ENCODE results near the gene HECA. TPM values are rescaled to one million over a fixed set of nuclear protein-coding genes. Genes with fewer than 3 reads are reported as not detected.
A peak's percentile ranks its signal among the peaks of the same experiment; 100 is the strongest.
"Not testable (repeated sequence)": the region's sequence is repeated elsewhere in the genome, so short reads cannot be mapped to it uniquely, and the experiment has no call there.

Gene HECA
- polyA plus RNA-seq, 6 donors from 2014 or later: 4.0 to 6.2 (median 4.6) TPM

- ATAC-seq (ENCODE audit: low read depth in 2 of 2) (no peak), DNase-seq (no peak)
- H3K4me1 Mint-ChIP-seq: peaks cover 57 to 77% (median 73%) of the 10 kb centered on the region in 3 donors
- H3K36me3 Mint-ChIP-seq: peaks cover 11 to 14% of the 10 kb centered on the region in 2 donors
- no peak overlapping the region for H3K4me3 Mint-ChIP-seq
- H3K27ac Mint-ChIP-seq: peak overlapping the region in 1 of 6 donors; percentile 36
- H3K27me3 Mint-ChIP-seq: no peaks in the 10 kb centered on the region
- no peaks in the 10 kb centered on the region for H3K9me3 Mint-ChIP-seq
Observed at GRCh38 chr6:139156102-139156501, 21.2 kb downstream of the HECA start.

- Mint-ChIP-seq H3K27ac (peak overlapping the region in 4 of 6 donors; percentile 19 to 92 (median 40)), H3K36me3 (peaks cover 11 to 14% of the 10 kb centered on the region in 2 donors), H3K27me3 (no peaks in the 10 kb centered on the region), H3K4me3 (no peak overlapping the region), H3K4me1 (peaks cover 60 to 77% (median 73%) of the 10 kb centered on the region in 3 donors), H3K9me3 (no peaks in the 10 kb centered on the region)
- DNase-seq (no peak), ATAC-seq (ENCODE audit: low read depth in 2 of 2) (no peak)
Observed at GRCh38 chr6:139156551-139156950, 21.7 kb downstream of the HECA start.

DNA sequence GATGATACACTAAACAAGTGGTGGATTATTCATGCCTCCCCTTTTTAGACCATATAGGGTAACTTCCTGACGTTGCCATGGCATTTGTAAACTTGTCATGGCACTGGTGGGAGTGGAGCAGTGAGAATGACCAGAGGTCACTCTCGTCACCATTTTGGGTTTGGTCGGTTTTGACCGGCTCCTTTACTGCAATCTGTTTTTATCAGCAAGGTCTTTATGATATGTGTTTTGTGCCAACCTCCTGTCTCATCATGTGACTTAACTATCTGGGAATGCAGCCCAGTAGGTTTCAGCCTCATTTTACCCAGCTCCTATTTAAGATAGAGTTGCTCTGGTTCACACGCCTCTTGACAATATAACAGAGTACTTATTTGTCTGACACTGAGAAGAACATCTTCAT is 22.2 kb downstream of the HECA start:
- peaks cover 60 to 77% (median 73%) of the 10 kb centered on the region in 3 donors for H3K4me1 Mint-ChIP-seq
- H3K4me3 Mint-ChIP-seq; DNase-seq; H3K27me3 Mint-ChIP-seq; H3K9me3 Mint-ChIP-seq; ATAC-seq (ENCODE audit: low read depth in 2 of 2): not testable (repeated sequence)
- H3K36me3 Mint-ChIP-seq: peaks cover 11 to 14% of the 10 kb centered on the region in 2 donors
- peak overlapping the region in 4 of 6 donors; percentile 20 to 84 (median 58) for H3K27ac Mint-ChIP-seq

GRCh38 chr6:139159016-139159415 is 24.1 kb downstream of the HECA start:
- Mint-ChIP-seq H3K27me3 (no peaks in the 10 kb centered on the region), H3K9me3 (no peaks in the 10 kb centered on the region), H3K4me1 (peaks cover 67 to 85% (median 83%) of the 10 kb centered on the region in 3 donors), H3K36me3 (peaks cover 16 to 19% of the 10 kb centered on the region in 2 donors), H3K27ac (peak overlapping the region in 4 of 6 donors; percentile 3 to 88 (median 70)), H3K4me3 (no peak overlapping the region)
- no peak for DNase-seq
- no peak for ATAC-seq (ENCODE audit: low read depth in 2 of 2)

DNA sequence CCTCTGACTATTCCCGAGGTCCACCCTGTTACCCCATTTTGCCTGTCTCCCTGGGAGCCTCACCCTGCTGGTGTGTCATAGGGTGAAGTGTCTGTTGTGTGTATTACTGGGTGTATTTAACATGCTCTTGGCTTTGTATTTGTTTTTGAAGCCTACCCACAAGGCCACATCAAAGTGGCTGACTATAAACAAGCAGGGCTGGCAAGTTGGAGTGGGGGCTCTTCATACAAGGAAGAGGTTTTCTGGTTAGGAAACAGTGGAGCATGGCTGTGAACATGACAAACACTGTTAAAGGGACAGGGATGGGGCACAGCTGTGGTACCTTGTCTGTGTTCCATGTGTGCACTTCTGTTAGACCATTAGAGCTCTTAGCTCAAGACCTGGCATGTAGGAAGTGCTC is 26.3 kb downstream of the HECA start:
- DNase-seq: no peak
- no peaks in the 10 kb centered on the region for H3K9me3 Mint-ChIP-seq
- peak in 1 of 2 donors; percentile 15 for ATAC-seq (ENCODE audit: low read depth in 2 of 2)
- peak overlapping the region in 4 of 8 donors; percentile 38 to 57 (median 50) for H3K4me3 Mint-ChIP-seq
- H3K27me3 Mint-ChIP-seq: no peaks in the 10 kb centered on the region
- H3K4me1 Mint-ChIP-seq: peaks cover 69 to 90% (median 85%) of the 10 kb centered on the region in 3 donors
- H3K36me3 Mint-ChIP-seq: peaks cover 18 to 22% of the 10 kb centered on the region in 2 donors
- peak overlapping the region; percentile 41 to 96 (median 94) for H3K27ac Mint-ChIP-seq

DNA sequence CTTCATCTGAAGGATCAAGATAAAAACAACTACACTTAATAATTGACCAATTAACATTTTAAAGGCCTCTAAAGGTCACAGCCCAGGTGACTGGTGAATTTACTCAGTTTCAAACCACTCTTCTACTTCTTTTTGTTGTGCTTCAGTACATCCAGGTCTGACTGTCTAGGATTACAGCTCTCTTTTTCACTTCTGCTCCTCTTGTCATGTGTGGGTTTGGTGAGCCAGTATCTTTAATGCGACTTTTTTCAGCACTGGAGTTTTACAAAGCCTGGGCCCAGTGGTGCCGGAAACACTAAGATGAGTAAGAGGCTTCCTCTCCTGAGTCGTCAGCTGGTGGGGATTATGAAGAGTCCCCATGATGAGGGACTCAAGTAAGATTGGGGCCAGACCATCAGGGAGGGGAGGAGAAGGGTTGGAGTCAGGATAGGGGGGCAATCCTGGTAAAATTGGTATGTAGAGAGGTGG is 27.0 kb downstream of the HECA start:
- Mint-ChIP-seq H3K27me3 (no peaks in the 10 kb centered on the region), H3K36me3 (peaks cover 18 to 22% of the 10 kb centered on the region in 2 donors), H3K9me3 (no peaks in the 10 kb centered on the region), H3K4me3 (peak overlapping the region in 6 of 8 donors; percentile 47 to 59 (median 54)), H3K27ac (peak overlapping the region; percentile 76 to 96 (median 92)), H3K4me1 (peaks cover 63 to 87% (median 79%) of the 10 kb centered on the region in 3 donors)
- ATAC-seq (ENCODE audit: low read depth in 2 of 2): peak; percentile 84 to 86
- DNase-seq: peak; percentile 59

DNA sequence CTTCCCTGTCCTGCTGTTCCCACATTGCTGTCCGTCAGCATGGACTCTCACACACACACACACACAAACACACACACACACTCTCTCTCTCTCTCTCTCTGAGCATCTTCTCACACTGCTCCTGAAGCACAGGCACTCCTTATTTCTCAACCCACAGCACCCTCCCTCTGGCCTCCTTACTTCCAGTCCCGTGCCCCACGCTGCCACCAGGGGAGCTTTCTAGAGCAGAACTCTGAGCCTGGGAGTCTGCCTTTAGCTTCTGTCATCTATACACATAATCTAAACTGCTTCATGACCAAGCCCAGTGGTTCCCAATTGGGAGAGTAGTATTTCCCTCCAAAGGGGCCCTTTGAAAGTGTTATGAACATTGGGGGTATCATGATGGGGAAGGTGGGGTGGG is 29.1 kb downstream of the HECA start:
- Mint-ChIP-seq H3K36me3 (peaks cover 30% of the 10 kb centered on the region in 2 donors), H3K4me1 (peaks cover 66 to 89% (median 78%) of the 10 kb centered on the region in 3 donors), H3K4me3 (peak overlapping the region in 2 of 8 donors; percentile 18 to 23), H3K27ac (peak overlapping the region; percentile 78 to 94 (median 89)), H3K9me3 (no peaks in the 10 kb centered on the region), H3K27me3 (no peaks in the 10 kb centered on the region)
- no peak for DNase-seq
- ATAC-seq (ENCODE audit: low read depth in 2 of 2): no peak

DNA sequence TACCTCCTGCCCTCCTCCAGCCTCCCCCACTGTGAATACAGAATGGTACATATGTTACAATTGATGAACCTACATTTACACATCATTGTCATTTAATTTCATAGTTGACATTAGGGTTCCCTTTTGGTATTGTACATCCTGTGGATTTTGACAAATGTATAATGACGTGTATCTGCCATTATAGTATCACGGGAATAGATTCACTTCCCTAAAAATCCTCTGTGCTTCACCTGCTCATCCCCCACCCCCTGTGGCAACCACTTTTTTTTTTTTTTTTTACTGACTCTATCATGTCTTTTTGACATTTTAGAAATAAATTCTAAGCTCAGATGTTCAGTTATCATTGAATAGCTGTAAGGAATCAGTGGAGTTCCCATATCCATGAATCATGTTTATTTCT is 30.4 kb downstream of the HECA start:
- H3K27ac Mint-ChIP-seq: peak overlapping the region; percentile 47 to 93 (median 75)
- peak overlapping the region in 4 of 8 donors; percentile 10 to 69 (median 44) for H3K4me3 Mint-ChIP-seq
- ATAC-seq (ENCODE audit: low read depth in 2 of 2) (peak; percentile 65 to 67), DNase-seq (peak; percentile 48)
- peaks cover 68 to 89% (median 78%) of the 10 kb centered on the region in 3 donors for H3K4me1 Mint-ChIP-seq
- no peaks in the 10 kb centered on the region for H3K27me3 Mint-ChIP-seq
- no peaks in the 10 kb centered on the region for H3K9me3 Mint-ChIP-seq
- H3K36me3 Mint-ChIP-seq: peaks cover 37 to 43% of the 10 kb centered on the region in 2 donors

GRCh38 chr6:139166238-139166955 is 31.5 kb downstream of the HECA start:
- ATAC-seq (ENCODE audit: low read depth in 2 of 2) (no peak), DNase-seq (no peak)
- peak overlapping the region in 1 of 8 donors; percentile 22 for H3K4me3 Mint-ChIP-seq
- peak overlapping the region in 5 of 6 donors; percentile 0 to 33 (median 29) for H3K27ac Mint-ChIP-seq
- H3K4me1 Mint-ChIP-seq: peaks cover 66 to 89% (median 78%) of the 10 kb centered on the region in 3 donors
- H3K27me3 Mint-ChIP-seq: no peaks in the 10 kb centered on the region
- no peaks in the 10 kb centered on the region for H3K9me3 Mint-ChIP-seq
- peaks cover 37 to 51% of the 10 kb centered on the region in 2 donors for H3K36me3 Mint-ChIP-seq

GRCh38 chr6:139166956-139167313 is 32.1 kb downstream of the HECA start:
- DNase-seq (no peak), ATAC-seq (ENCODE audit: low read depth in 2 of 2) (no peak)
- H3K4me3 Mint-ChIP-seq: no peak overlapping the region
- H3K36me3 Mint-ChIP-seq: peaks cover 37 to 51% of the 10 kb centered on the region in 2 donors
- peaks cover 62 to 85% (median 76%) of the 10 kb centered on the region in 3 donors for H3K4me1 Mint-ChIP-seq
- peak overlapping the region in 3 of 6 donors; percentile 0 to 14 (median 7) for H3K27ac Mint-ChIP-seq
- H3K27me3 Mint-ChIP-seq: no peaks in the 10 kb centered on the region
- H3K9me3 Mint-ChIP-seq: no peaks in the 10 kb centered on the region

DNA sequence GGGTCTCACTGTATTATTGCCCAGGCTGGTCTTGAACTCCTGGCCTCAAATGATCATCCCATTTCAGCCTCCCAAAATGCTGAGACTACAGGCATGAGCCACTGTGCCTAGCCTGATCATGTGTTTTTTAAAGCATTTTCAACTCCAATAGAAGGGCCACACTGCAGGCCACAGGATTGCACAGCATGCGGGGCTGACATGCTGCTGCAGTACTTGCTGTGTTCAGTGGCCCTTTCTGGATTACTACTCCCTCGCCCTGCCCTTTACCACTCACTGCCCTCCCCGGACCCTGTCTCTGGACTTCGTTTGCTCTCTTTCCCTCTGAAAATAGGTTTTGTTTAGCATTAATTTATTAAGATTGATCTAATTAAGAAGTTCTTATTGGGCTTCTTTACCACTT is 37.3 kb downstream of the HECA start:
- H3K4me3 Mint-ChIP-seq: peak overlapping the region in 1 of 8 donors; percentile 25
- peaks cover 44 to 54% of the 10 kb centered on the region in 2 donors for H3K36me3 Mint-ChIP-seq
- peak overlapping the region in 2 of 6 donors; percentile 34 to 80 for H3K27ac Mint-ChIP-seq
- H3K4me1 Mint-ChIP-seq: peaks cover 59 to 76% (median 76%) of the 10 kb centered on the region in 3 donors
- ATAC-seq (ENCODE audit: low read depth in 2 of 2): no peak
- peaks cover 0 to 1% (median 0%) of the 10 kb centered on the region in 7 donors for H3K9me3 Mint-ChIP-seq
- no peak for DNase-seq
- H3K27me3 Mint-ChIP-seq: no peaks in the 10 kb centered on the region

DNA sequence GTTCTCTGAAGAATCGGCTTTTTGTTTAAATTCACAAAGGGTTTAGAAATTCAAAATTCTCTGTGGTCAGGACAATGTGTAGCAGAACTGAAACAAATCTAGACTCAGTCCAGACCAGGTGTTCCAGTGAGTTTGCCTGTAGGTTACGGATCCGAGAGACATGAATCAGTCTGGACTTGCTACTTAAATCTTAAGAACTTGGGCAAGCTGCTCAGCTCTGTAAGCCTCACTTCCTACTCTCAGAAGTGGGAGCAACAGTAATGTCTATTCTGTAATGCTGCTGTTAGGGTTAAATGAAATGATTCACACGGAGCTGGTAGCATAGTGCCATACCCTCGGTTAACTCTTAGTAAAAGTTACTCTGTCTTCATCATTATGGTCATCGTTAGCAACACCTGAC is 37.7 kb downstream of the HECA start:
- H3K27me3 Mint-ChIP-seq: no peaks in the 10 kb centered on the region
- ATAC-seq (ENCODE audit: low read depth in 2 of 2) (no peak), DNase-seq (no peak)
- H3K4me3 Mint-ChIP-seq: peak overlapping the region in 1 of 8 donors; percentile 25
- H3K27ac Mint-ChIP-seq: peak overlapping the region in 1 of 6 donors; percentile 34
- H3K9me3 Mint-ChIP-seq: peaks cover 0 to 5% (median 4%) of the 10 kb centered on the region in 7 donors
- peaks cover 44 to 54% of the 10 kb centered on the region in 2 donors for H3K36me3 Mint-ChIP-seq
- peaks cover 55 to 76% (median 73%) of the 10 kb centered on the region in 3 donors for H3K4me1 Mint-ChIP-seq

- DNase-seq: no peak
- peak; percentile 37 to 41 for ATAC-seq (ENCODE audit: low read depth in 2 of 2)
- Mint-ChIP-seq H3K9me3 (peaks cover 0 to 8% (median 7%) of the 10 kb centered on the region in 7 donors), H3K36me3 (peaks cover 45 to 56% of the 10 kb centered on the region in 2 donors), H3K4me1 (peaks cover 52 to 74% (median 69%) of the 10 kb centered on the region in 3 donors), H3K4me3 (no peak overlapping the region), H3K27me3 (no peaks in the 10 kb centered on the region), H3K27ac (peak overlapping the region in 2 of 6 donors; percentile 60 to 80)
Observed at GRCh38 chr6:139173172-139173571, 38.3 kb downstream of the HECA start.

Data from naive B cell (primary cell).